ENCODE results near the gene RELL1.

RELL1 gene

GRCh38 chr4:37635155-37635554 is 51.0 kb downstream of the RELL1 start:
- no peak for DNase-seq (ENCODE audit: low read depth)

DNA sequence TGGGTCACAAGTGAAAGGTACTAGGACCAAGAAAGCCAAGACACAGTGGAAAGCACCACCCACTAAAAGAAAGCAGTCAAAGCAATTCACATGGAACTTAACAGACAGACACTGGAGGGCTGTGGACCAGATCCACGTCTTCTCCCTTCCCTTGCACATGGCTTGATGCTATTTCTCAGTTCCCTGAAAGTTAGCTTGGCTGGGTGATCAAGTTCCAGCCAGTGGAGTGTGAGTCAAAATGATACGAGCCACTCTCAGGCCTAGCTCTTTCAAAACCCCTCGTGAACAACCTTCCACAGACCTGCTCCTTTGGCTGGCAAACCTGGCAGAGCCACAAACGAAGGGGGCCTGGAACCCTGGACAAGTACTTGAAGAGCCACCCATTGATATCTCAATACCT is 52.0 kb downstream of the RELL1 start:
- DNase-seq (ENCODE audit: low read depth) = no peak

DNA sequence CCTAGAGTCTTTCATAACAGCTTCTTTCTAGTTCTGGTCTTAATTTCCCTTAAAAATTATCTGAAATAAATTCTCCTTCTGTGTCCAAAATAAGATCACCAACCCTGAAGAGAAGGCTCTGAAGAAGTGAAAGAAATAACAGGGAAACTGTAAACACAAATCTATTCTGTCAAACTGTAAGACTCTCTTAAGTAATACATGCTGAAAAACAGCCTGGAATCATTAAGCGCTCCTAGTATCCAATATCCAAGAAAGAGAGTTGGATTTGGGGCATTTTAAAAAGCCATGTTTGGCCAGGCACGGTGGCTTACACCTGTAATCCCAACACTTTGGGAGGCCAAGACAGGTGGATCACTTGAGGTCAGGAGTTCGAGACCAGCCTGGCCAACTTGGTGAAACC is 53.3 kb downstream of the RELL1 start:
- no peak for DNase-seq (ENCODE audit: low read depth)

GRCh38 chr4:37631551-37631950 is 54.6 kb downstream of the RELL1 start:
- DNase-seq (ENCODE audit: low read depth) = no peak

DNA sequence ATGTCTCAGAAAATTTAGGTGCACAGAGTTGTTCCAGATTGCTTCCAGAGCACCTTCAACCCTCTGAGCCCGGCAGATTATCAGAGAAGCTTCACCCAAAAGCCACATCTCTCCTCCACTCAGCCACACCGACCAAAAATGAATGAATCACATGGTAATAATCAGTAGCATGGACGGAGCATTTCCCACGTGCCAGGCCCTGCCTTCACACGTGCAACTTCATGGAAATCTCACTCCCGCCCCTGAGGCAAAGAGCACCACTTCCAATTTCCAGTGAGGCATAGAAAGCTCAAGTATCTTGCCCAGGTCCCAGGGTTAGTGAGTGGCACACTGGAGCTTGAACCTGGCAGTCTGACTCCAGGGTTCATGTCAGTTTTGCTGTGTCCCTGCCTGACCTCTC is 56.5 kb downstream of the RELL1 start:
- no peak for DNase-seq (ENCODE audit: low read depth)

GRCh38 chr4:37628977-37629609 is 57.1 kb downstream of the RELL1 start:
- DNase-seq (ENCODE audit: low read depth) = no peak

- DNase-seq (ENCODE audit: low read depth) = no peak
These were observed 58.9 kb downstream of the RELL1 start for GRCh38 chr4:37627263-37627662.

DNA sequence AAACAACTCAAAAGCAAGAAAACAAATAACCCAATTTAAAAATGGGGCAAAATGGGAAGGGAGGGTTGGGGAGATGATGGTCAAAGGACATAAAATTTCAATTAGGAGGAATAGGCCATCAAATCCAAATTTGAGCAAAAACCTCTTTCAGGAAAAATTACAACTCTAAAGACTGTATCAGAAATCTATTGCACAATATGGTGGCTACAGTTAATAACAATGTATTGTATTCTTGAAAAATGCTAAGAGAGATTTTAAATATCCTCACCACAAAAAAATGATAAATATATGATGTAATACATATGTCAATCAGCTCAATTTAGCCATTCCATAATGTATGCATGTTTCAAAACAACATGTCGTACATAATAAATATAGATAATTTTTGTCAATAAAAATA is 60.7 kb downstream of the RELL1 start:
- DNase-seq (ENCODE audit: low read depth) = no peak

- no peak for DNase-seq (ENCODE audit: low read depth)
These were observed 62.2 kb downstream of the RELL1 start for GRCh38 chr4:37623940-37624339.

DNA sequence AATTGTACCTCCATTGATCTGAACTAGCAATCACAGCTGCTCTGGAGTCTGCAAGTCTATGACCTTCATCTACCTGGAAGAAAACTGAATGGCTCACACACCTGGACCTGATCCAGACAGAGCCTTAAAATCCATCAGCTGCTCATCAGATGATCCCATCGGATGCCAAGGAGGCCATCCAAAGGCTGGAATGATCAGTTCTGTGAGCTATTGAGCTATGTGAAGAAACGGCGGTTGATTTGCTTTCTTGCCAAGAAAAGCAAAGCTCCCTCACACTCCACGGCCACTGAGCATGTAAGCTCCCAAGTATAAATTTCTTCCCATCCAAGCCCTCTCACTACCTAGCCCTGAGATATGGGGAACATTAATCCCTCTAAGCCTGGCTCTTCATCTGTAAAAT is 63.1 kb downstream of the RELL1 start:
- no peak for DNase-seq (ENCODE audit: low read depth)

DNA sequence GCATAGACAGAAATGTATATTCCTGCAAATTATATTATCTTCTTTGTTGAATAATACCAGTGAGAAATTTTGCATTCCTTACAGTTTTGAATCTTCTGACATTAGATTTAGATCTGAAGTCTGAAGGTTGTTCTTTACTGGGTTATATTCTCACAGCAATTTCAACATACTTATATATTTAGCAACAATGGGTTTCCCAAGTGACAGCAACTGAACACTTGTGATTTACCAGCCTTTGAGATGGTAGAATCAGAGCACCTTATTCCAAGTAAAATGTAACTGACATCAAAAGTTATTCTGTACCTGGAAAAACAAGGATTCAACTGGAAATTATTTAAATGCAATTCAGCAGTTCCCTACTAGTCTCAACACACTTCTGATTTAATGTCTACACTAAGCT is 66.0 kb downstream of the RELL1 start:
- DNase-seq (ENCODE audit: low read depth) = no peak

DNA sequence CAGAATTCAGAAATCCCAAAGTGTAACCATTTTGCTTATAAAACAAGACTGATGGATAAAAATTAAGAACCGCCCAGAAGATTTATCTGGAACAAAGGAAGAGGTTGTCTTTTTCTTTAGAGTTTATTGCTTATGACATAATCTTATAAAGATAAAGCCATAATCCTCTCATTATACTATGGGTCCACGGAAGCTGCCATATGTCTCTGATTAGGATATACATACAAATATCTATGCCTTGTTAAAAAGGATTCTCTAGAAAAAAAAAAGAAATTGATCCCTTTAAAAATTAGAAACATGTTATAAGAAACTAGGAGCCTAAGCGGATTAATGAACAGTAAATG is 70.5 kb downstream of the RELL1 start:
- DNase-seq (ENCODE audit: low read depth) = no peak

GRCh38 chr4:37615059-37615719 is 71.0 kb downstream of the RELL1 start:
- DNase-seq (ENCODE audit: low read depth) = no peak

DNA sequence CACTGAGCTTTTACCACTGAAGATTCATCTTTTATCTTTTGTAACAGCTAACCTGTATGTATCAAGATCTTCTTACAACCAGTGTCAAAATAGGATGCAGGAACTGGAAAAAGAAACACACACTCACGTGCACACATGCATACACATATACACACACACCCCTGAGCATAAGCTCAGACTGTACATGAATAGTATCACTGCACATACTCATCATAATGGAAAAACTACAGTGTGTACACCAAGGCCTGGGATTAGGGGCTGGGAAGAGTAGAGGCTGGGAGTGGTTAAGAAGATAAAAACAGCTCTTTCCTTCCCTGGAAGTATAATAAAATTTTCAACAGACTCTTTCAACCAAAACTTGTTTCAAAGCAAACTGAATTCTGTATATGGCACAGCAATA is 73.4 kb downstream of the RELL1 start:
- DNase-seq (ENCODE audit: low read depth) = no peak

DNA sequence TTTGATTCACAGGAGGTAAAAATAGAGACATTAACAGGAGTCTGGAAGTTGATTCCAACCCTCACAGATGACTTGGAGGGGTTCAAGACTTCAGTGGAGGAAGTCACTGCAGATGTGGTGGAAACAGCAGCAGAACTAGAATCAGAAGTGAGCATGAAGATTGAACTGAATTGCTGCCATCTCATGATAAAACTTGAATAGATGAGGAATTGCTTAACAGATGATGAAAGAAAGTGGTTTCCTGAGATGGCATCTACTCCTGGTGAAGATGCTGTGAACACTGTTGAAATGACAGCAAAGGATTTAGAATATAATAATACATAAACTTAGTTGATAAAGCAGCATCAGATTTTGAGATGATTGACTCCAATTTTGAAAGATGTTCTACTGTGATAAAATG is 76.5 kb downstream of the RELL1 start:
- no peak for DNase-seq (ENCODE audit: low read depth)

DNA sequence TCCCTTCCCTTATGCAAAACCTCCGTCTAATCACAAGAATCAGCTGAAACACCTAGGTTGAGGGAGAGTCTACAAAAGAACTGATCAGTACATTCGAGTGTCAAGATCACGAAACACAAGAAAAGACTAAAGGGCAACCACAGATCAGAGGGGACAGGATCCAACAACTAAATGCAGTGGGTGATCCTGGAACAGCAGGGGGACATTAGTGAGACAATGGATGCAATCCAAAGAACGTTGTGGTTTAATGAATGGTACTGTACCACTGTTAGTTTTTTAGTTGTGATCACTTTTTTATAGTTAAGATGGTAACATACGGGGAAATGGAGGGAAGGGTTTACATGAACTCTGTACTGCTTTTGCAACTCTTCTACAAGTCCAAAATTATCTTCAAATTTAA is 79.2 kb downstream of the RELL1 start:
- DNase-seq (ENCODE audit: low read depth) = no peak

GRCh38 chr4:37605843-37606565 is 80.2 kb downstream of the RELL1 start:
- DNase-seq (ENCODE audit: low read depth) = no peak

DNA sequence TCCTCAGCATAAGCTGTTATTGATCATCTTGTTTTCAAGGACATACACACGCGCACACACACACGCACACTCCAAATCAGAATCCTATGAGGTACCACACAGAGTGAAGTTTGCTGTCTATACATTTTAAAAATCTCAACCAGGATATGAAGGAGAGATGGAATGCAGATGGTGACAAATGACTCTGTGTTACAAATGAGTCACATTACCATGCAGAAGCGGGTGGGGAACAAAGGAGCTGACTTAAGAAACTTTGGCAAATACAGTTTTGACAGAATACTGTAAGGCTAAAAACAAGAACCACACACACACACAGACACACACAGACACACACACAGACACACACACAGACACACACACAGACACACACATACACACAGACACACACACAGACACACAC is 81.7 kb downstream of the RELL1 start:
- no peak for DNase-seq (ENCODE audit: low read depth)

- no peak for DNase-seq (ENCODE audit: low read depth)
These were observed 82.5 kb downstream of the RELL1 start for GRCh38 chr4:37603711-37604110.

GRCh38 chr4:37603070-37603468 is 83.1 kb downstream of the RELL1 start:
- DNase-seq (ENCODE audit: low read depth) = peak; percentile 63

DNA sequence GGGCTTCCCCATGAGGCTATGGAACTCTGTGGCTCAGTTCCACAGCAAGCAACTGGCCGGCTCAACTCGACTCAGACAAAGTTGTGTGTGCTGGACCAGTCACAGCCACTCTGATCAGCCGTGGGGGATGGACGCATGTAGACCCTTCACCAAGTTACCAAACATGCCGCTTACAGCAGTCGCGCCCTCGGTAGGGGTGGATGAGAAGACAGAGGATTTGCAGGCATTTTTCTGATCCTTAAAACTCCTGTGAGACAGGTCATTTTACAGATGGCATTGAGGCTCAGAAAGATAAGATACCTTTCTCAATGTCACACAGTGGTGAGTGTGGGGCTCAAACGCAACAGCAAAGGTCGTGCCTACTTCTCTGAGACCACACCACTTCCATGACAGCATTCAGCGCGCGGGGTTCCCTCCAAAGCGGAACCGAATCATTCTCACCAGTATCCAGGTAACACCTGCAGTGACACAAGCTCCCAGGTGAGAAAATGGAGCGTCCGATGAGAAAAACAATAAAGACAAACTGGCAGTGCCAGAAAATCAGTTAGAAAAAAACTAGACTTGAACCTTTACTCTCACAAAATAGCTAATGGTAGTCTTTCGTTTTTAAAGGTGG is 83.6 kb downstream of the RELL1 start:
- no peak for DNase-seq (ENCODE audit: low read depth)

DNA sequence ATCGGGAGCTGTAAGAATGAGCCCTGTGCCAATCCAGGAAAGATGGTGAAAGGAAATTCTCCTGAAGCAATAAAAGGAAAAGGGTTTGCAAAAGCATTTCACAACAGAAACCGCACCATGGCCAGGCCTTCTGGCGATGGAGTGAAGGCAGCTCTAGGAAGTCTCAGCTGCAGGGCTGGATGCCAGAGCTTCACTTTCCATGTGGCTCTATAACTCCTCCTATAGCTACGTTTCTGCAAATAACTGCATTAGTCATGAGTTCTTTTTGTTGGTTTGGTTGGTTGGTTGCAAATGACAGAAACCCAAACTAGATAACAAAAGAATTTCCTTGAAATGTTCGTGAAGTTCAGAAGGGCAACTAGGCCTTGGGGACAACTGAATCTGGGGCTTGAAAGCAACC is 84.6 kb downstream of the RELL1 start:
- DNase-seq (ENCODE audit: low read depth) = no peak

DNA sequence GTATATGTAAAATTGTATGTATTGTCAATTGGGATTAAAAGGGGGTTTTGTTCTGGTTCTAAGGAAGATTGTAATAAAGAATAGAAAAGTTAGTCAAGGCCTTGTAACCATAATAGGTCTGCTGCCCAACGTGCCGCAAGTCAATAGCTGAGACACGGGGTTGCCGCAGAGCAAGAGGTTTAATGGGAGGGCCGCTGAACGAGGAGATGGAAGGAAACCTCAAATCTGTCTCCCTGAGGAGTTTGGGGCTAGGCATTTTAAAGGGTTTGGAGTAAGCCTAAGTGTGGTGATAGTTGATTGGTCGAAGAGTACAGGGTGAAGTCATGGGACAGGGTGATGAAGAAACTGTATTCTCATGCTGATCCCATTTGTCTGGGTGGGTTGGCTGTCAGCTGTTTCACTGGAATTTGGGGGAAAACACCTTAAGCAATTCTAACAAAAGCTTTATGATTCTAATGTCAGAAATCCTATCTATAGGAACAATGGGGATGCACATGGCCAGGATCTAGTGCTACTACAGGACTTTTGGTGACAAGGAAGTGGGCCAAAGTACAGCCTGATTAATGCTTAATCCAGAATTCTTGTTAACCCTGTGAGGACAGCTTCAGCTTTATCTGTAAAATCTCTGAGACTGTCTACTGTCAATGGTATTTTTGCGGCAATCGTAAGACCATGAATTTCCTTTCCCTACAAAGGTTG is 86.9 kb downstream of the RELL1 start:
- DNase-seq (ENCODE audit: low read depth) = no peak

Data from activated T-cell treated with anti-CD3 and anti-CD28 coated beads for 48 hours (primary cell).